Panc1 (cell line): ENCODE data around the gene GRIP2. TPM values are rescaled to one million over a fixed set of nuclear protein-coding genes. Genes with fewer than 3 reads are reported as not detected.

Source experiments
- ATAC-seq: fragments of 200-7000 bp; cut with Tn5 transposase; 2 replicates; pipeline ENCODE4 v1.9.1; 2020; ENCODE audit warnings: mild to moderate bottlenecking, moderate library complexity
- BruUV-seq: library from RNA; stranded (reverse); fragments of 400-500 nt; replicated peaks from 2 replicates; lab custom pipeline; 2021; lab: Mats Ljungman, UMichigan
- CTCF ChIA-PET: fragments of 300-600 bp; sonication (Branson Sonifier 250); formaldehyde crosslinking; loops from one replicate; lab custom pipeline; 2022; ENCODE audit warnings: antibody characterized with exemption; lab: Charles Lee
- POLR2A ChIA-PET: fragments of 300-600 bp; sonication (Branson Sonifier 250); formaldehyde crosslinking; loops from one replicate; lab custom pipeline; 2022; ENCODE audit warnings: antibody characterized with exemption; lab: Charles Lee
- DNase-seq: peaks from one replicate; pipeline ENCODE4 v3.0.0-alpha.2; 2010; ENCODE audit warnings: low read depth, low spot score
- H3K27ac ChIP-seq: 2 replicates; pipeline ENCODE4 v1.5.1; 2011; ENCODE audit warnings: mild to moderate bottlenecking, low read length, inconsistent platforms
- H3K27me3 ChIP-seq: fragments of 200-500 bp; sonication (Bioruptor generic); 2 replicates; pipeline ENCODE4 v1.6.0; 2014; ENCODE audit warnings: low read length, inconsistent platforms; ENCODE audit not compliant: control insufficient read depth, insufficient read depth
- H3K36me3 ChIP-seq: fragments of 200-500 bp; sonication (Bioruptor generic); 2 replicates; pipeline ENCODE4 v1.5.1; 2014; ENCODE audit warnings: inconsistent platforms, mild to moderate bottlenecking, low read length, moderate library complexity; ENCODE audit not compliant: control insufficient read depth, insufficient read depth
- H3K4me1 ChIP-seq: 2 replicates; pipeline ENCODE4 v1.5.1; 2011; ENCODE audit warnings: inconsistent platforms, mild to moderate bottlenecking, low read length, moderate library complexity; ENCODE audit not compliant: control insufficient read depth, insufficient read depth
- H3K4me3 ChIP-seq, 2 experiments: 2 replicates each; pipeline ENCODE4 v1.5.1; 2011 to 2012; ENCODE audit warnings: low read depth in 2 of 2, low read length in 2 of 2, mild to moderate bottlenecking in 2 of 2, inconsistent platforms in 1 of 2, moderate library complexity in 1 of 2
- H3K9me3 ChIP-seq: fragments of 200-500 bp; sonication (Bioruptor generic); 2 replicates; pipeline ENCODE4 v1.5.1; 2014; ENCODE audit warnings: low read depth, mild to moderate bottlenecking, inconsistent platforms, low read length, moderate library complexity; ENCODE audit not compliant: control insufficient read depth, insufficient read depth
- CTCF ChIP-seq: fragments of 450-650 bp; IDR thresholded peaks from 2 replicates; pipeline ENCODE4 v1.5.1; 2017; ENCODE audit warnings: mild to moderate bottlenecking
- POLR2AphosphoS5 ChIP-seq: IDR thresholded peaks from 2 replicates; pipeline ENCODE4 v1.6.1; 2012; ENCODE audit warnings: mild to moderate bottlenecking, low read depth, low read length, moderate library complexity
- REST ChIP-seq, 2 experiments: IDR thresholded peaks; 2 replicates each; pipeline ENCODE4 v1.6.1; 2011 to 2012; ENCODE audit warnings: low read depth in 2 of 2, control low read depth in 1 of 2, low read length in 1 of 2, mild to moderate bottlenecking in 1 of 2, moderate library complexity in 1 of 2; ENCODE audit not compliant: insufficient read depth in 1 of 2
- SIN3A ChIP-seq: IDR thresholded peaks from 2 replicates; pipeline ENCODE4 v1.6.1; 2012; ENCODE audit warnings: low read depth, mild to moderate bottlenecking, low read length, moderate library complexity, borderline replicate concordance; ENCODE audit not compliant: insufficient read depth
- TCF7L2 ChIP-seq: IDR thresholded peaks from 2 replicates; pipeline ENCODE4 v1.6.1; 2011; ENCODE audit warnings: mild to moderate bottlenecking, low read depth, low read length, inconsistent platforms
- in situ Hi-C: cut with HindIII; loops from 2 replicates; pipeline ENCODE4 v1.10.0; 2016; ENCODE audit warnings: low sequenced_read_pairs, low pct_unique_long_range_greater_than_20kb
- intact Hi-C: fragments of 100-400 bp; cut with micrococcal nuclease; formaldehyde crosslinking; loops from one replicate; pipeline ENCODE4 v1.10.0; 2022; ENCODE audit not compliant: unreplicated experiment
- total RNA-seq: library from RNA; stranded (reverse); gene quantifications from one replicate; pipeline ENCODE4 v1.2.1, GENCODE V29; 2021; ENCODE audit not compliant: unreplicated experiment

Gene GRIP2
- total RNA-seq, 1 experiment from 2014 or later: 6.5 TPM

GRCh38 chr3:14465425-14465824 lies 74.7 kb downstream of the GRIP2 start:
- H3K27ac ChIP-seq: no peak overlapping the region
- H3K4me3 ChIP-seq: no peak overlapping the region
- TF ChIP-seq CTCF (no peak), POLR2AphosphoS5 (no peak), REST (IDR thresholded peaks at IDR 0.05; ENCODE audit: insufficient read depth in 1 of 2, low read depth in 2 of 2, low read length in 1 of 2) (no peak), TCF7L2 (no peak), SIN3A (no peak)
- ATAC-seq (no peak), DNase-seq (no peak)
- ChIA-PET POLR2A (interaction anchor here (0.7 kb wide), 1 partner anchor 112 kb away, joined by 21 read pairs; no protein-coding TSS in a partner anchor), CTCF (interaction anchor here (0.7 to 1.2 kb wide), 2 partner anchors 207 to 262 kb away, joined by 12 to 16 read pairs; no protein-coding TSS in a partner anchor)
- H3K36me3 ChIP-seq: no peaks in the 10 kb centered on the region
- peaks cover 16% of the 10 kb centered on the region for H3K4me1 ChIP-seq
- intact Hi-C loops: loop anchor here (5.0 kb wide), 2 partner anchors 203 to 263 kb away; no protein-coding TSS in a partner anchor
- in situ Hi-C loops: no loop called here
- no peaks in the 10 kb centered on the region for H3K9me3 ChIP-seq
- BruUV-seq: no TSS peak
- no peaks in the 10 kb centered on the region for H3K27me3 ChIP-seq

- ATAC-seq (no peak), DNase-seq (no peak)
- POLR2A ChIA-PET: no interaction called here
- CTCF ChIA-PET: no interaction called here
- no TSS peak for BruUV-seq
- intact Hi-C loops: no loop called here
- Histone ChIP-seq H3K27ac (no peak overlapping the region), H3K4me1 (peaks cover 25% of the 10 kb centered on the region), H3K36me3 (no peaks in the 10 kb centered on the region), H3K9me3 (no peaks in the 10 kb centered on the region), H3K27me3 (no peaks in the 10 kb centered on the region), H3K4me3 (no peak overlapping the region)
- TF ChIP-seq TCF7L2: no peak
- no peak for TF ChIP-seq SIN3A
- no peak for TF ChIP-seq REST (IDR thresholded peaks at IDR 0.05; ENCODE audit: insufficient read depth in 1 of 2, low read depth in 2 of 2, low read length in 1 of 2)
- no peak for TF ChIP-seq CTCF
- TF ChIP-seq POLR2AphosphoS5: no peak
- in situ Hi-C loops: no loop called here
Measured at GRCh38 chr3:14464521-14464920, 75.6 kb downstream of the GRIP2 start.
